WERI-Rb-1 (cell line): Measurements from ENCODE around the gene ENPP3.

ENCODE experiments used
- DNase-seq: peaks from one replicate; pipeline ENCODE4 v3.0.0-alpha.2; 2020
- H3K27ac ChIP-seq: fragments of 250-450 bp; sonication (Bioruptor Pico); 2 replicates; pipeline ENCODE4 v1.5.1; 2020; ENCODE audit warnings: mild to moderate bottlenecking, moderate library complexity
- H3K27me3 ChIP-seq: fragments of 250-450 bp; sonication (Bioruptor Pico); 2 replicates; pipeline ENCODE4 v1.5.1; 2021; ENCODE audit warnings: mild to moderate bottlenecking, low read depth, moderate library complexity; ENCODE audit not compliant: insufficient read depth, severe bottlenecking
- H3K36me3 ChIP-seq: fragments of 250-450 bp; sonication (Bioruptor Pico); 2 replicates; pipeline ENCODE4 v1.5.1; 2020; ENCODE audit warnings: mild to moderate bottlenecking, moderate library complexity
- H3K4me3 ChIP-seq: 2 replicates; pipeline ENCODE4 v1.5.1; 2011; ENCODE audit warnings: low read depth, mild to moderate bottlenecking, control low read depth, low read length
- H3K9me3 ChIP-seq: fragments of 250-450 bp; sonication (Bioruptor Pico); 2 replicates; pipeline ENCODE4 v1.5.1; 2021; ENCODE audit warnings: mild to moderate bottlenecking, moderate library complexity; ENCODE audit not compliant: severe bottlenecking
- TF ChIP-seq, protein P1 (sequence below): IDR thresholded peaks from 2 replicates; pipeline ENCODE4 v1.5.1; 2011; ENCODE audit warnings: low read depth, mild to moderate bottlenecking, control low read depth, inconsistent platforms, low read length

The ENPP3 gene

DNA sequence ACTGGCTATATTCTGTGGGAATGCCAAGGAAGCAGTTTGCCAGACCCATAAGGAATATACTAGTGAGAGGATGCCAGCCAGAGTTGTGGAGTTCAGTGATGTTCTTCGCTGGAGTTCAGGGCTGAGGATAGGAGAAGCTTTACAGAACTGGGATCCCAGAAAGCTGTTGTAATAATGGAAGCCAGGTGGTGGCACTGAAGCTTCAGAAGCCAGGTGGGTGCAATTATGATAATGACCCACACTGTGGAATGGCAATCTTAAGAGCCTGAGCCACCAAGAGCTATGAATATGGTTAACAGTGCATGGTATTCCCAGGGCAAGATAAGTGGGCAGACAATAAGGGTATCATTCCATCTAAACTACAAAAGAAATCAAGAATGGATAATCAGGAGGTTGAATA lies 145.7 kb downstream of the ENPP3 start:
- DNase-seq: no peak
- TF ChIP-seq, protein P1, sequence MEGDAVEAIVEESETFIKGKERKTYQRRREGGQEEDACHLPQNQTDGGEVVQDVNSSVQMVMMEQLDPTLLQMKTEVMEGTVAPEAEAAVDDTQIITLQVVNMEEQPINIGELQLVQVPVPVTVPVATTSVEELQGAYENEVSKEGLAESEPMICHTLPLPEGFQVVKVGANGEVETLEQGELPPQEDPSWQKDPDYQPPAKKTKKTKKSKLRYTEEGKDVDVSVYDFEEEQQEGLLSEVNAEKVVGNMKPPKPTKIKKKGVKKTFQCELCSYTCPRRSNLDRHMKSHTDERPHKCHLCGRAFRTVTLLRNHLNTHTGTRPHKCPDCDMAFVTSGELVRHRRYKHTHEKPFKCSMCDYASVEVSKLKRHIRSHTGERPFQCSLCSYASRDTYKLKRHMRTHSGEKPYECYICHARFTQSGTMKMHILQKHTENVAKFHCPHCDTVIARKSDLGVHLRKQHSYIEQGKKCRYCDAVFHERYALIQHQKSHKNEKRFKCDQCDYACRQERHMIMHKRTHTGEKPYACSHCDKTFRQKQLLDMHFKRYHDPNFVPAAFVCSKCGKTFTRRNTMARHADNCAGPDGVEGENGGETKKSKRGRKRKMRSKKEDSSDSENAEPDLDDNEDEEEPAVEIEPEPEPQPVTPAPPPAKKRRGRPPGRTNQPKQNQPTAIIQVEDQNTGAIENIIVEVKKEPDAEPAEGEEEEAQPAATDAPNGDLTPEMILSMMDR: peak; percentile 47
- no peaks in the 10 kb centered on the region for H3K9me3 ChIP-seq
- no peaks in the 10 kb centered on the region for H3K36me3 ChIP-seq
- no peak overlapping the region for H3K4me3 ChIP-seq
- H3K27ac ChIP-seq: no peak overlapping the region
- H3K27me3 ChIP-seq: peaks cover 11% of the 10 kb centered on the region

DNA sequence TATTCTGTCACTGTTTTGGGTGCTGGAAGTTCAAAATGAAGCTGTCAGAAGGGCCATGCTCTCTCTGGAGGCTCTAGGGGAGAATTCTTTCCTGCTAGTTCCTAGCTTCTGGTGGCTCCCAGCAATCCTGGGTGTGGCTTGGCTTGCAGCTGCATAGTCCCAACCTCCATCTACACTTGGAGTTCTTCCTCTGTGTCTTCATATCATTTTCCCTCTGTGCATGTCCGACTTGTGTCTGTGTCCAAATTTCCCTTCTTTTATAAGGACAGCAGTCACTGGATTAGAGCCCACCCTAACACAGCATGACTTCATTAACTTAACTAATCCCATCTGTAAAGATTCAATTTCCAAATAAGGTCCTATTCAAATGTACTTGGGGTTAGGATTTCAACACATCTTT lies 147.5 kb downstream of the ENPP3 start:
- no peak overlapping the region for H3K27ac ChIP-seq
- H3K27me3 ChIP-seq: peaks cover 5% of the 10 kb centered on the region
- no peak for DNase-seq
- H3K36me3 ChIP-seq: no peaks in the 10 kb centered on the region
- no peak overlapping the region for H3K4me3 ChIP-seq
- TF ChIP-seq, protein P1: no peak
- no peaks in the 10 kb centered on the region for H3K9me3 ChIP-seq

DNA sequence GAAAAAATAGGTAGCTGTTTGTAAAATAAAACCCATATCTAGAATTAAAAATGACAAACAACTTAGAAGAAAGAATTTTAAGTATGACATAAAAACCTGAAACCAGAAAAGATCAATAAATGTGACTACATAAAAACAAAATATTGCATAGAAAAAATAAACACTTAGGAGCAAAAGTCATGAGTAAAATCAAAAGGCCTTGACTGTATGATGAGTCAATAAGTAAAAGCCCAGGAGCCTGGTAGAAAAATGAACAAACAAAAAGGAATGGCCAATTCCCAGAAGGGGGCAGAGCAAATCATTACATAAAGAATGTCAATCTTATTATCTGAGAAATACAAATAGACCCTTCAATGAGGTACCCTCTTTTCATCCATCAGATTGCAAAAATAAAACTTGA lies 150.0 kb downstream of the ENPP3 start:
- no peak for DNase-seq
- Histone ChIP-seq H3K36me3 (no peaks in the 10 kb centered on the region), H3K4me3 (no peak overlapping the region), H3K27ac (no peak overlapping the region), H3K27me3 (peaks cover 3% of the 10 kb centered on the region), H3K9me3 (no peaks in the 10 kb centered on the region)
- TF ChIP-seq, protein P1: no peak

DNA sequence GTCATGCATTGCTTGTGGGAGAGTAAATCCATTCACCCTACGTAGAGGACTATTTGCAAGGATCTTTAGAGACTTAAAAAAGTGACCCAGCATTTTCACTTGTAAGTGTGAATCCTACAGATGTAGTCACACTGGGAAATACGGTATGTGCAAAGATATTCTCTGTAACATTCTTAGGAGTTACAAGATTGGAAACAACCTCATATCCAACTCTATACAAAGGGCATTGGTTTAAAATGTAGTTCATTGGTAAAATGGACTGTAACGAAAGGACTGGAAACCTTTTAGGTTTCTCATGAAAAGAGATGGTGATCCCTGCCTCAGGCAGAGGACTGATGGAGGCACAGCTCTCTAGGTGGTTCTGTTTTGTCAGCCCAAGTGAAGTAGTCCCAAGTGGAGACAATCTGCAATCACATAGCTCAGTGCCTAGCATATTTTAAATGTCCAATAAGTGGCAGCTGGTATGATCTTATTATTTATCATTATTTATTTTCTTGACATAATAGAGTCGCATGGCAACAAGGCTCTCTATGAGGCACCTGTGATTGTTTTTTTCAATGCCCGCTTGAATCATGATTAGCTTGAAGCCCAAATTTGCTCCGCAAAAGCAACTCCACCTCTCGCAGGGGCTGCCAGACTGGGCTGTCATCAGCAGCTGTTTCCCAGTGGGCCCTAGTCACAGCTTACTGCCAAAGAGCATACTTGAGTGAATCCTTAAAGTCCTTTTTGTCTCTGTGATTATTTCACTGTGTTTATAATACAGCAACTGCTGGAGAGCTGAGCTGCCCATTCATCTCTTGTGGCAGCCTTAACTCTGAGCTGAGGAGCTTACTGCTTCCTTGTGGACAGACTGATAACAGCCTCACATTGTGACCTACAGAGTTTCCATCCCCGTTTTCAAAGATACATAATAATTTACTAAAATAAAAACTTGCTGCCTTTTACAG lies 150.9 kb downstream of the ENPP3 start:
- no peaks in the 10 kb centered on the region for H3K36me3 ChIP-seq
- no peak overlapping the region for H3K4me3 ChIP-seq
- H3K9me3 ChIP-seq: no peaks in the 10 kb centered on the region
- TF ChIP-seq, protein P1: no peak
- no peak overlapping the region for H3K27ac ChIP-seq
- no peak for DNase-seq
- H3K27me3 ChIP-seq: peaks cover 3% of the 10 kb centered on the region

DNA sequence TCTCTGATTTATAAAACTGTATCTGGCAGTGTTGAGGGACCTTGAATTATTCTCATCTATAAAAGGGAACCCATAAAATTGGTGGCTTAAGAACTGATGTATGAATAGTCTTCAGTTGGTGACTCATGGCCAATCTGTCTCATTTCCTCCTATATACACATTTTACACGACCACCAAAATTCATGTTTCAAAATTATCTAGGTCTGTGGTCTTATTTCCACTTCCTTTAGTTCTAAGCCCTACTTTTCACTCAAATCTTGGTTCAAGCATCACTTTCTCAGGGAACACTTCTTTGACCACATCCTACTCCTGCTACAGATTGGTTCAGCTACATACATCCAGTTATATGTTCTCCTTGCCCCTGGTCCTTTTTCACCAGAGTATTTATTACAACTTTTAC lies 152.1 kb downstream of the ENPP3 start:
- no peak overlapping the region for H3K4me3 ChIP-seq
- DNase-seq: no peak
- TF ChIP-seq, protein P1: no peak
- no peak overlapping the region for H3K27ac ChIP-seq
- no peaks in the 10 kb centered on the region for H3K9me3 ChIP-seq
- H3K27me3 ChIP-seq: peaks cover 3% of the 10 kb centered on the region
- no peaks in the 10 kb centered on the region for H3K36me3 ChIP-seq
